HG02759 (cell line): ENCODE results near the gene EVA1A.

Experiments
- ATAC-seq: cut with Tn5 transposase; IDR thresholded peaks from one replicate; pipeline ENCODE4 v1.9.1; 2021; ENCODE audit warnings: mild to moderate bottlenecking, moderate library complexity; ENCODE audit not compliant: unreplicated experiment

EVA1A gene

DNA sequence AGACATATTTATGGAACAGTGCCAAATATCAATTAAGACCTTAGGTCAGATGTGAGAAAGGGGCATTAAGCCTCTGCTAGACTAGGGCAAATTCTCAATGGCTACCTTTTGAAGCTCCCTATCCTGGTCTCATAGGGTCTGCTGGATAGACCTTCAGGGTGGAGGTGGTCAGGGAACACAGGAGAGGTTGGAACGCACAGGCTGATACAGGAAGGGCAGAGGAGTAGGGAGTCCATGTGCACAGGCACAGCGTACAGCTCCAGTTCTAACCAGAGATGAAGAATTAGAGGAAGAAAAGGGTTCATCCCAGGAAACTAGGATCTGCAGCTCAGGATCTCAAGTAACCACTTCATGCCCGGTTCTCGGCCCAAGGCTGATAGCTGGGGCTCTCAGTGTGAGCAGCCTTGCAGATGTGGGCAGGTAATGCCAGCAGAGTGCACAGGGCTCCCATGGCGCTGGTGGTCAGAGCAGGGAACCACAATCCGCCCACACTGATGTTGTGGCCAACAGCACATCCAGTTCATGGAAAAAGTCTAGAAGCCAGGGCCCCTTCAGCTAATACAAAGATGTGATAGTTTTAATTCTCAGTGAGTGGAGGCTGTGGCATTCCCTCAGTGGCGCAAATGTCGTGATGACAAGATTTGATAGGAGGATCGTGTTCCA lies 3.4 kb upstream of the EVA1A start:
- ATAC-seq, result no peak

DNA sequence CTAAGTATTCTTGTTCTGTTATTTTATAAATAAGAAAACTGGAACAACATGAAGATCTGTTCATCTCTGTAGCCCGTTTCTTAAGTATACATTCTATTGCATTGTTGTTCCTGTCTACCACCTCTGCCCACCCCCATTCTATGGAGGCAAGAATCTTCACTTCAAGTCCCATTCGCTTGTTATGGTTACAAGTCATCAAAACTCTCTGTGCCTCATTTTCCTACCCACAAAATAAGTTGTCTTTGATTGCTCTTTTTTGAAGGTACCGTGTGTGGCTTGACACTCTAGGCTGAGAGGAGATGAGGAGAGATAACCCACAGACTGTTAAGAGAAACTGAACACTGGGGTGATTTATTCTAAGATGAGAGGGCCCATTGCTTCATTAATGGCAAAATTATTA lies 2.9 kb upstream of the EVA1A start:
- ATAC-seq, result no peak

DNA sequence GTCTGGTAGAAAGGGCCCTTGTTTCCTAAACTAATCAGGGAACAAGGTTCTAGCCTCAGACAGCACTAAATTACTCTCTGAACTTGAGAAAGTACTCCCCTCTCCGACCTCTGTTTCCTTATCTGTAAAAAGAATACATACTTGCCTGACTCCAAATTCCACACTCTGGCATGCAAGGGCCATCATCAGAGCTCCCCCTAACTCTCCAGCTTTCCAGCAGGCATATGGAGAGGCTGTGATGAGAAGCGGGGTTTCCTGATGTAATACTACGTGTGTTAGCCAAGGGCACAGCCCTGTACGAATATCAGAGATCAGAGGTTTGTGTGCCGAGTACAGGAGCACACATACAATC lies 1.8 kb upstream of the EVA1A start:
- ATAC-seq, result no peak

DNA sequence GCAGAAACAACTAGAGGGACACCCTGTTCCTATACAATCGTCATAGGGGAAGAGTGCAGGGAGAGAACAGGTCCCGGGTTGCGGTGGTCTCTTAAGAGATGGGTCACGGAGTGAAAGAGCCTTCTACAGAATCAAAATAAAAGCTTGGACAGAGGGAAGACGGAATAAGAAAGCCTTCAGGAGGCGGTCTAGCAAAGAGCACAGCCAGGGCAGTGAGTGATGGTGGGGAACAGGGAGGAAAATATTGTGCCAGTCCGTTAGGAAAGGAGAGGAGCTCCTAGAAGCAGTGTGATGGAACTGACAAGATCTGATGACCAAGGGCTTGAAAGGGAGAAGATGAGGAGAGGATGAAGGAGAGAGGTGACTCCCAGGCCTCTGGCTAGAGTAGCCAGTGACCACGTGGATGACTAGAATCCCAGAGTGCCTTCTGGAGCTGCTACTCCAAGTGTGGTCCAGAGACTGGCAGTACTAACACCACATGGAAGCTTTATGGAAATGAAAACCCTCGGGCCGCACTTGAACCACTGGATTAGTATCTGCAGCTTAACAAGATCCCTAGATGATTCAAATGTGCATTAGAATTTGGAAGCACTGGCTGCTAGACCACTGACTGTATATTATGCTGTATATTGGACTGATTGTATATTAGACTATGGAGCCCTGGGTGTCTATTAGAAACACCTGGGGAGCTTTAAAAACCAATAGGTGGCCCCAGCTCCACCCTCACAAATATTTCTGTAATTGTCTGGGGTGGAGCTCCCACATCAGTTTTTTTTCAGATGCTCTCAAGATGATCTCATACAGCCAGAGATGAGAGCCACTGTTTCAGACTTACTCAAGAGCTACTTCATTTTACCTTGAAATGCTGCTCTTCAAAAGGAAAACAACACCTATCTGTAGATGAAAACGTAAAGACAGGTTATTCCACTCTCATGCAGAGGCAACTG lies 1.1 kb upstream of the EVA1A start:
- ATAC-seq, result no peak

- ATAC-seq, result peak; percentile 51
These were observed 544 bp downstream of the EVA1A start for GRCh38 chr2:75560022-75560767.

- ATAC-seq, result no peak
These were observed 1.1 kb downstream of the EVA1A start for GRCh38 chr2:75559680-75560021.

GRCh38 chr2:75558786-75559679 lies 1.7 kb downstream of the EVA1A start:
- no peak for ATAC-seq

DNA sequence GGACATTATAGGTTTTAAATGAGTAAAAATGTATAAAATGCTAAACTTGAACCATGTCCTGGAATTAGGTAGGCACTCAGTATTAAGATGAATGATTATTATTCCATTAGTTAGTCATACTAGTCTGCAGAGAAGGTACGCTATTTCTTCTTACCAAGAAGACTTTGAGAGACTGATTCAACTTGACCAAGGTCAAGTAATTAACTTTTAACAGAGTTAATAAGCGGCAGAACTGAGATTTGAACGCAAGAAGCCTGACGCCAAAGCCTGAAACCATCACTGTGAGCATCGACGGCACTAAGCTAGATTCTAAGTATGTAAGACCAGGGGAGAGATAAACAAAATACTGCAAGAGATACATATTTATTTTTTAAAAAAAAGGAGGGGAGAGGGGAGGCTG lies 2.6 kb downstream of the EVA1A start:
- no peak for ATAC-seq

DNA sequence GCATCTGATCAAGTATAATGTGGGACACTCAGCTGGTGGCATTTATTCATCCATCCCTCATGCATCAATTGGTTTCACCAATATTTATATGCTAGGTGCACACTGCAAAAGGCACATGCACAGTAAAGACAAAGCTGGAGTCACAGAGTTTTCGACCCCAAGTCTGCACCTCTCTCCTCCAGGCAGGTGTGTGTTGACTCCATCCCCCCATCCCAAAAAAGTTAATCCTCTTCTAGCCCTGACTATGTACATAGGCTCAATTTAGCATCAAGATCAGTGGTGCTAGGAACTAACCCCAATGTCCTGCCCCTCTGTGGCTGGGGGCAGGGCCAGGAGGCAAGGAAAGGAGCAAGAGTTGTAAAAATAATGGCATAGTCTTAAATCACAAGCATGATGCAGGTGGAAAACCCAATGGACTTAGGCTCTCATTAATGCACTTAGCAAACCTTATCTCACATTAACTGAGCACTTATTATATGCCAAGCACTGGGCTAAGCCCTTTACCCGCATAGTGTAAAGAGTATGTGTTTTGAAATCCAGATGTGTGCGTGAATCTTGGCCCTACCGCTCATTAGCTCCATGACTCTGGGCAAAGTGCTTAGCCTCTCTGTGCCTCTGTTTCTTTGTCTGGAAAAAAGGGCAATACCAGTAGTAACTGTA lies 3.1 kb downstream of the EVA1A start:
- ATAC-seq, result no peak

DNA sequence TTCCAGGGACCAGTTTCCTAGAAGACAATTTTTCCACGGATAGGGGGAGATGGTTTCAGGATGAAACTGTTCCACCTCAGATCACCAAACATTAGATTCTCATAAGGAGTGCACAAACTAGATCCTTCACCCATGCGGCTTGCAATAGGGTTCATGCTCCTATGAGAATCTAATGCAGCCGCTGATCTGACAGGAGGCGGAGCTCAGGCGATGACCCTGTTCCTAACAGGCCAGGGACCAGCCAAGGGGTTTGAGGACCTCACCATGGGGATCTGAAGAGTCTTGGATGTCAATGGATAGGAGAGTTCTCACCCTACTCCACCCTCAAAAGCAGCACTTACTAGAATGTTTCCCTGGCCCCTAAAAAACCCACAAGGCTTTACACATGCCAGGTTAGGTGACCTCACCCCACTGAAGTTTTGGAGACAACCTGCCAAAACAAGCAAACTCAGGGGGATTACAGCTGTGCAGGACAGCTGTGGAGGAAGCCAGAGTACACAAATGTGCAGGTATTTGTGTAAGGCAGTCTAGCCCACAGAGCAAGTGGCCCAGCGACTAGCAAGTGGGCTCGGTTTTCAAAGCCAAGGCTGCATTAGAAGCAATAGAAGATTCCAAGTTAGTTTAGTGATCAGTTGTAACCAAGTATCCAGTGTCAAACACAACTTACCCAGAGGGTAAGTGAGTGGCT lies 3.9 kb downstream of the EVA1A start:
- ATAC-seq, result no peak

GRCh38 chr2:75555701-75556100 lies 5.0 kb downstream of the EVA1A start:
- no peak for ATAC-seq

DNA sequence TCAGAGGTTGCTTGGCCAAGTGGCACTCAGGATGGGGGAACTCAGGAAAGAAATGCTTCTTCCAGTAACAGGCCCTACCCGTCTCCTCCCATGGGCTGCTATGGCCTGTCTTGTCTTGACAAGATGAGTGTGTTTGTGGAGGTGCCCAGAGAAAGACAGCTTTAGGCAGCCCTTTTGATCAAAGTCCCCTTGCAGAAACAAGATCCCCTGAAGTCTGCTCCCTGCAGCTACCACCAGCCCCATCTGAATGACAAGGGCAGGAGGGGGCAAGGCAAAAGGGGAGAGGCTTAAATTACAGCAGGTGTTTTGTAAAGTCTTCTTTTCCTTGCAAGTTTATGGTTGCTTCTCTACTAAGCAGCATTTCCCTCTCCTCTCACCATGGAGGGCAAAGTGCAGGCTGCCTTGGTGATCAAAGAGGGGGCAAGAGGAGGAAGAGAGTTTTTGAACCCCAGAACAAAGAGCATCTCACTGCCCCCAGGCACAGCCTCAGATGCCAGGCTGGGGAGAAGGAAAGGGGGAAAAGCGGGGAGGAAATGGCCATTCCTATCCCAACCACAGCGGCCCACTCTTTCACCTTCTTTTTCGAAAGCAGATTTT lies 6.7 kb downstream of the EVA1A start:
- ATAC-seq, result no peak

DNA sequence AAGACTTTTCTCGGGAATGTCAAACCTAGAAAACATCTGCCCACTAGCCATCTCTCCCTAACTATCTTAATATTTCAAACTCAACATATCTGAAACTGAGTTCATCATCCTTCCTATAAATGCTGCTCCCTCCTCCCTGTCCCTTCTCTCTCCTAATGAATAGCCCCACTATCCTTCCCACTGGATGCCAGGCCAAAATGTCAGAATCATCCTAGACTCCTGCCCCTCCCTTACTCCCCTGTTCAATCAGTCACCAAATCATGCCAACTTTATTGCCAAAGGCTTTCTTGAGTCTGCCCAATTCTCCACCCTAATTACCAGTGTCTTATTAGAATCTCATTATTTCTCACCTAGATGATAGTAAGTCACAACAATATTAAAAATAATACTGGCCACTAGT lies 8.5 kb downstream of the EVA1A start:
- no peak for ATAC-seq

- ATAC-seq, result no peak
These were observed 9.3 kb downstream of the EVA1A start for GRCh38 chr2:75551434-75551833.

GRCh38 chr2:75549401-75550253 lies 11.1 kb downstream of the EVA1A start:
- no peak for ATAC-seq

- ATAC-seq, result no peak
These were observed 12.6 kb downstream of the EVA1A start for GRCh38 chr2:75548036-75548573.

DNA sequence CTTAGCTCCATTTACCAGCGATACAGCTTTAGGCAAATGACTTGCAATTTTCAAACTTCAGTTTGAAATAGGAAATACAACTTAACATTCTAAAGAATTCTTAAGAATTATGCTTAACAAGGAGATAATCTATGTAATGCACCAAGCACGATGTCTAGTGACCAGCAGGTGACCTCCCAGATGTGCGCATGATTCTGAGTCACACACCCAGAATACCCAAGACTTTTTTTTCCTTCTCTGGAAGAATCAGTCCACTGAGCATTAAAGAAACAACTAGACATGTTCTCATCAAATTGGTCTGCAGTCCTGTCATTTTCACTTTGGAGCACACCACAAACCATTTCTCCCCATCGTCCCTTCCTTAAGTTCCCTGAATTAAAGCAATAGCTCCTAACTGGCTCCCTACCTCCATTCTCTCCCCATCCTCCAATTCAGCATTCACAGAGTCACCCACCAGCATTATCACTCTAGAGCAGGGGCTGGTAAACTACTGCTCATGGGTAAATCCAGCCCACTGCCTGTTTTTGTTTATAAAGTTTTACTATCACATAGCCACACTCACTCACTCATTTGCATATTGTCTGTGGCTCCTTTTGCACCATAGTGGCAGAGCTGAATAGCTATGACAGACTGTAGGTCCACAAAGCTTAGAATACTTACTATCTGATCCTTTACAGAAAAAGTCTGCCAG lies 13.2 kb downstream of the EVA1A start:
- no peak for ATAC-seq

- ATAC-seq, result no peak
These were observed 14.8 kb downstream of the EVA1A start for GRCh38 chr2:75545922-75546321.
